Panc1 (cell line): ENCODE data around the gene NALCN.
A peak's percentile ranks its signal among the peaks of the same experiment; 100 is the strongest.

Source experiments
- CTCF ChIP-seq: fragments of 450-650 bp; IDR thresholded peaks from 2 replicates; pipeline ENCODE4 v1.5.1; 2017; ENCODE audit warnings: mild to moderate bottlenecking
- POLR2AphosphoS5 ChIP-seq: IDR thresholded peaks from 2 replicates; pipeline ENCODE4 v1.6.1; 2012; ENCODE audit warnings: mild to moderate bottlenecking, low read depth, low read length, moderate library complexity

GRCh38 chr13:101453784-101454201, 37.5 kb upstream of the NALCN start:
- TF ChIP-seq CTCF, result peak; percentile 78
- TF ChIP-seq POLR2AphosphoS5, result no peak
